T-cell (primary cell): Measurements from ENCODE around the gene SIGMAR1. TPM values are rescaled to one million over a fixed set of nuclear protein-coding genes. Genes with fewer than 3 reads are reported as not detected.

Experiments
- ATAC-seq, 4 experiments: fragments of 200-7000 bp in 3 of 4; fragments of 150-1000 bp in 1 of 4; cut with Tn5 transposase; replicated peaks in 1 of 4; 1 replicate in 3 of 4; 2 replicates in 1 of 4; pipeline ENCODE4 v1.10.0; 2021; ENCODE audit warnings: moderate library complexity in 3 of 4, mild to moderate bottlenecking in 2 of 4, moderate number of reproducible peaks in 1 of 4
- CTCF ChIA-PET, 2 donors: fragments of 300-600 bp; sonication (Branson Sonifier 250); formaldehyde crosslinking; loops; one replicate each; lab custom pipeline; 2022; ENCODE audit warnings: antibody characterized with exemption in 2 of 2; lab: Charles Lee
- POLR2A ChIA-PET, 2 donors: fragments of 300-600 bp; sonication (Branson Sonifier 250); formaldehyde crosslinking; loops; one replicate each; lab custom pipeline; 2022; ENCODE audit warnings: antibody characterized with exemption in 2 of 2; lab: Charles Lee
- DNase-seq, 35 experiments: peaks; one replicate each; pipeline versions ENCODE4 v3.0.0 to v3.0.0-alpha.2; 2013 to 2023
- H3K27ac ChIP-seq: one replicate; pipeline ENCODE4 v1.5.1; 2013; ENCODE audit warnings: low read length
- H3K27me3 ChIP-seq, 2 experiments: replicated peaks in 1 of 2; 1 replicate in 1 of 2; 2 replicates in 1 of 2; pipeline versions ENCODE4 v1.6.1 to v1.7.0; 2013; ENCODE audit warnings: low read length in 1 of 2, mixed read lengths in 1 of 2; ENCODE audit not compliant: control insufficient read depth in 2 of 2, insufficient read depth in 2 of 2; ENCODE audit errors: extremely low read depth in 1 of 2
- H3K36me3 ChIP-seq, 2 donors: 1 replicate in 1 of 2; 2 replicates in 1 of 2; pipeline versions ENCODE4 v1.6.1 to v1.7.0; 2013; ENCODE audit warnings: low read length in 1 of 2; ENCODE audit not compliant: control insufficient read depth in 2 of 2, insufficient read depth in 1 of 2; ENCODE audit errors: extremely low read depth in 1 of 2
- H3K4me1 ChIP-seq, 2 experiments: 1 replicate in 1 of 2; 2 replicates in 1 of 2; pipeline versions ENCODE4 v1.6.1 to v1.7.0; 2013; ENCODE audit warnings: low read length in 2 of 2, mixed read lengths in 1 of 2; ENCODE audit not compliant: insufficient read depth in 2 of 2, control insufficient read depth in 1 of 2; ENCODE audit errors: extremely low read depth in 1 of 2
- H3K4me3 ChIP-seq, 2 donors: 1 replicate in 1 of 2; 2 replicates in 1 of 2; pipeline versions ENCODE4 v1.5.1 to v1.7.0; 2013; ENCODE audit warnings: mild to moderate bottlenecking in 2 of 2, low read length in 1 of 2, moderate library complexity in 1 of 2; ENCODE audit not compliant: control insufficient read depth in 1 of 2; ENCODE audit errors: extremely low read depth in 1 of 2
- H3K9me3 ChIP-seq: 2 replicates; pipeline ENCODE4 v1.7.0; 2013
- H3K27ac Mint-ChIP-seq, 2 donors: one replicate each; pipeline ENCODE4 v1.8.0; 2020 to 2021; ENCODE audit warnings: mild to moderate bottlenecking in 2 of 2, mixed read lengths in 2 of 2
- H3K27me3 Mint-ChIP-seq, 2 donors: one replicate each; pipeline ENCODE4 v1.8.0; 2021 to 2022; ENCODE audit warnings: mixed read lengths in 2 of 2
- H3K36me3 Mint-ChIP-seq: one replicate; pipeline ENCODE4 v1.8.0; 2021; ENCODE audit warnings: mixed read lengths
- H3K4me1 Mint-ChIP-seq, 3 donors: one replicate each; pipeline ENCODE4 v1.8.0; 2020 to 2022; ENCODE audit warnings: mixed read lengths in 3 of 3, mild to moderate bottlenecking in 1 of 3
- H3K4me3 Mint-ChIP-seq, 3 donors: one replicate each; pipeline ENCODE4 v1.8.0; 2020 to 2022; ENCODE audit warnings: mild to moderate bottlenecking in 3 of 3, mixed read lengths in 3 of 3, moderate library complexity in 3 of 3
- H3K9me3 Mint-ChIP-seq, 3 donors: one replicate each; pipeline ENCODE4 v1.8.0; 2020 to 2022; ENCODE audit warnings: mixed read lengths in 3 of 3
- WGBS: methylation state at CpG from one replicate; pipeline ENCODE4 v1.1.5; 2013; ENCODE audit warnings: missing lambda C conversion rate; ENCODE audit not compliant: insufficient coverage; 5-methylcytosine and 5-hydroxymethylcytosine counted together
- total RNA-seq, 35 experiments: library from RNA in 6 of 35; stranded (reverse) in 6 of 35; fragments of 120-200 nt in 1 of 35; gene quantifications; one replicate each; pipeline versions ENCODE4 v1.2.1 to v1.2.4 and lab custom pipeline; 2013 to 2026

SIGMAR1 gene
- total RNA-seq, 5 donors from 2014 or later (not counting 1 experiment from before 2014, with no cell fraction given) = 27.7 to 65.9 (median 60.9) TPM

- CTCF ChIA-PET = interaction anchor here (0.6 to 4.1 kb wide), 4 partner anchors 13 to 162 kb away, joined by 3 to 24 read pairs (median 6); no protein-coding TSS in a partner anchor
- H3K27me3 ChIP-seq = peaks cover 0 to 15% of the 10 kb centered on the region in 2 experiments
- DNase-seq (no peak), ATAC-seq (no peak)
- POLR2A ChIA-PET = no interaction called here
- H3K4me1 ChIP-seq = no peaks in the 10 kb centered on the region
- H3K9me3 Mint-ChIP-seq = no peaks in the 10 kb centered on the region
- H3K27ac ChIP-seq = no peak overlapping the region
- H3K27ac Mint-ChIP-seq = no peak overlapping the region
- peaks cover 9 to 10% of the 10 kb centered on the region in 2 donors for H3K27me3 Mint-ChIP-seq
- H3K9me3 ChIP-seq = no peaks in the 10 kb centered on the region
- 78% methylated on average over 2 of the region's 6 CpGs for WGBS
- H3K4me3 Mint-ChIP-seq = no peak overlapping the region
- no peak overlapping the region for H3K4me3 ChIP-seq
- H3K36me3 ChIP-seq = no peaks in the 10 kb centered on the region
- H3K36me3 Mint-ChIP-seq = no peaks in the 10 kb centered on the region
- H3K4me1 Mint-ChIP-seq = no peaks in the 10 kb centered on the region
These were observed 35.5 kb downstream of the SIGMAR1 start for GRCh38 chr9:34601937-34602573.

- no peak for DNase-seq
- H3K9me3 ChIP-seq = no peaks in the 10 kb centered on the region
- Mint-ChIP-seq H3K9me3 (no peaks in the 10 kb centered on the region), H3K4me1 (no peaks in the 10 kb centered on the region), H3K27ac (no peak overlapping the region), H3K4me3 (no peak overlapping the region), H3K27me3 (peaks cover 18% of the 10 kb centered on the region in 2 donors), H3K36me3 (no peaks in the 10 kb centered on the region)
- H3K36me3 ChIP-seq = no peaks in the 10 kb centered on the region
- ATAC-seq = no peak
- ChIA-PET CTCF (interaction anchor here in 1 of 2 donors (1.6 kb wide), 1 partner anchor 25 kb away, joined by 3 read pairs; no protein-coding TSS in a partner anchor), POLR2A (no interaction called here)
- peaks cover 0 to 23% of the 10 kb centered on the region in 2 experiments for H3K27me3 ChIP-seq
- H3K27ac ChIP-seq = no peak overlapping the region
- H3K4me3 ChIP-seq = no peak overlapping the region
- H3K4me1 ChIP-seq = no peaks in the 10 kb centered on the region
- no CpG with 5 or more reads among the region's 1 CpG for WGBS
These were observed 36.7 kb downstream of the SIGMAR1 start for GRCh38 chr9:34600908-34601307.

- H3K4me1 ChIP-seq = no peaks in the 10 kb centered on the region
- H3K27ac Mint-ChIP-seq = no peak overlapping the region
- H3K9me3 Mint-ChIP-seq = no peaks in the 10 kb centered on the region
- peaks cover 0 to 23% of the 10 kb centered on the region in 2 experiments for H3K27me3 ChIP-seq
- DNase-seq (no peak), ATAC-seq (no peak)
- no peak overlapping the region for H3K4me3 Mint-ChIP-seq
- no peak overlapping the region for H3K4me3 ChIP-seq
- ChIA-PET POLR2A (interaction anchor here in 1 of 2 donors (0.5 kb wide), 1 partner anchor 266 kb away, joined by 11 read pairs; no protein-coding TSS in a partner anchor), CTCF (no interaction called here)
- H3K36me3 Mint-ChIP-seq = no peaks in the 10 kb centered on the region
- H3K9me3 ChIP-seq = no peaks in the 10 kb centered on the region
- no peaks in the 10 kb centered on the region for H3K4me1 Mint-ChIP-seq
- H3K36me3 ChIP-seq = no peaks in the 10 kb centered on the region
- no CpG with 5 or more reads among the region's 1 CpG for whole genome bisulfite sequencing
- H3K27me3 Mint-ChIP-seq = peaks cover 18 to 23% of the 10 kb centered on the region in 2 donors
- no peak overlapping the region for H3K27ac ChIP-seq
These were observed 38.0 kb downstream of the SIGMAR1 start for GRCh38 chr9:34599546-34599945.

- ChIA-PET POLR2A (no interaction called here), CTCF (interaction anchor here in 1 of 2 donors (0.6 to 1.0 kb wide), 2 partner anchors 190 to 222 kb away, joined by 3 to 9 read pairs; no protein-coding TSS in a partner anchor)
- peaks cover 14 to 25% (median 21%) of the 10 kb centered on the region in 3 donors for H3K4me1 Mint-ChIP-seq
- H3K36me3 Mint-ChIP-seq = no peaks in the 10 kb centered on the region
- ATAC-seq = no peak
- DNase-seq = no peak
- no peak overlapping the region for H3K4me3 ChIP-seq
- no peaks in the 10 kb centered on the region for H3K9me3 Mint-ChIP-seq
- no peak overlapping the region for H3K27ac ChIP-seq
- no peak overlapping the region for H3K27ac Mint-ChIP-seq
- no peaks in the 10 kb centered on the region for H3K9me3 ChIP-seq
- peaks cover 3 to 64% of the 10 kb centered on the region in 2 experiments for H3K27me3 ChIP-seq
- peaks cover 0 to 24% of the 10 kb centered on the region in 2 experiments for H3K4me1 ChIP-seq
- H3K4me3 Mint-ChIP-seq = no peak overlapping the region
- whole genome bisulfite sequencing = no CpG with 5 or more reads among the region's 9 CpGs
- no peaks in the 10 kb centered on the region for H3K36me3 ChIP-seq
- H3K27me3 Mint-ChIP-seq = peaks cover 44 to 53% of the 10 kb centered on the region in 2 donors
These were observed 43.4 kb downstream of the SIGMAR1 start for GRCh38 chr9:34594177-34594576.

GRCh38 chr9:34592895-34593601 lies 44.5 kb downstream of the SIGMAR1 start:
- H3K27me3 Mint-ChIP-seq = peaks cover 54 to 64% of the 10 kb centered on the region in 2 donors
- Histone ChIP-seq H3K36me3 (no peaks in the 10 kb centered on the region), H3K27ac (no peak overlapping the region), H3K4me3 (no peak overlapping the region), H3K27me3 (peaks cover 8 to 69% of the 10 kb centered on the region in 2 experiments), H3K9me3 (no peaks in the 10 kb centered on the region), H3K4me1 (peaks cover 0 to 32% of the 10 kb centered on the region in 2 experiments)
- H3K36me3 Mint-ChIP-seq = no peaks in the 10 kb centered on the region
- H3K9me3 Mint-ChIP-seq = no peaks in the 10 kb centered on the region
- H3K4me3 Mint-ChIP-seq = peak overlapping the region in 2 of 3 donors; percentile 71 to 82
- ATAC-seq (peak in 1 of 4 experiments; percentile 49), DNase-seq (peak in 3 of 35 experiments; percentile 15 to 26 (median 25))
- H3K4me1 Mint-ChIP-seq = peaks cover 23 to 35% (median 31%) of the 10 kb centered on the region in 3 donors
- 10% methylated on average over 20 of the region's 26 CpGs for WGBS
- H3K27ac Mint-ChIP-seq = no peak overlapping the region
- ChIA-PET CTCF (interaction anchor here in 1 of 2 donors (1.2 kb wide), 1 partner anchor 189 kb away, joined by 4 read pairs; no protein-coding TSS in a partner anchor), POLR2A (interaction anchor here in 1 of 2 donors (0.5 kb wide), 1 partner anchor 9 kb away, joined by 3 read pairs; no protein-coding TSS in a partner anchor)
